H1 (cell line): ENCODE data around the gene CORO7. TPM values are rescaled to one million over a fixed set of nuclear protein-coding genes. Genes with fewer than 3 reads are reported as not detected.

Source experiments
- CTCF ChIA-PET: fragments of 300-600 bp; sonication (Branson Sonifier 250); formaldehyde crosslinking; loops from one replicate; lab custom pipeline; 2021; ENCODE audit not compliant: partially characterized antibody; lab: Charles Lee
- POLR2A ChIA-PET: fragments of 300-600 bp; sonication (Branson Sonifier 250); formaldehyde crosslinking; loops from one replicate; lab custom pipeline; 2021; ENCODE audit warnings: inconsistent platforms; ENCODE audit not compliant: partially characterized antibody; lab: Charles Lee
- DNase-seq, 2 experiments: peaks; one replicate each; pipeline versions ENCODE4 v3.0.0 to v3.0.0-alpha.2; 2010 to 2022; ENCODE audit warnings: low spot score in 2 of 2, low read depth in 1 of 2, mixed read lengths in 1 of 2
- FAIRE-seq: peaks from 2 replicates; lab custom pipeline; 2011; peaks lifted over from hg19 to GRCh38; lab: Jason Lieb, UNC
- H2AFZ ChIP-seq: 2 replicates; pipeline ENCODE4 v1.8.1; 2012; ENCODE audit warnings: low read length, inconsistent platforms
- H2AK5ac ChIP-seq: 2 replicates; pipeline ENCODE4 v1.6.1; 2013; ENCODE audit warnings: low read depth, low read length
- H2BK120ac ChIP-seq: replicated peaks from 2 replicates; pipeline ENCODE3; 2013; ENCODE audit warnings: low read depth, low read length, inconsistent platforms
- H2BK12ac ChIP-seq: 2 replicates; pipeline ENCODE4 v1.6.1; 2013; ENCODE audit warnings: low read depth, low read length
- H2BK15ac ChIP-seq: 2 replicates; pipeline ENCODE4 v1.6.1; 2013; ENCODE audit warnings: low read length
- H2BK20ac ChIP-seq: 2 replicates; pipeline ENCODE4 v1.6.1; 2013; ENCODE audit warnings: low read length
- H2BK5ac ChIP-seq: 2 replicates; pipeline ENCODE4 v1.6.1; 2013; ENCODE audit warnings: low read depth, low read length
- H3K14ac ChIP-seq: 2 replicates; pipeline ENCODE4 v1.6.1; 2013; ENCODE audit warnings: inconsistent platforms; ENCODE audit not compliant: insufficient read length
- H3K18ac ChIP-seq: 2 replicates; pipeline ENCODE4 v1.6.1; 2013; ENCODE audit warnings: low read length; ENCODE audit errors: extremely low read depth
- H3K23ac ChIP-seq: 2 replicates; pipeline ENCODE4 v1.6.1; 2013; ENCODE audit warnings: inconsistent platforms; ENCODE audit not compliant: insufficient read length
- H3K23me2 ChIP-seq: 2 replicates; pipeline ENCODE4 v1.6.1; 2013; ENCODE audit warnings: low read depth, low read length
- H3K27ac ChIP-seq: 2 replicates; pipeline ENCODE4 v1.6.1; 2011; ENCODE audit warnings: low read depth, low read length, inconsistent platforms
- H3K27me3 ChIP-seq, 4 experiments: replicated peaks in 1 of 4; 1 replicate in 1 of 4; 2 replicates in 3 of 4; pipeline versions ENCODE4 v1.6.1 to v1.8.1; 2011 to 2013; ENCODE audit warnings: low read length in 3 of 4, mild to moderate bottlenecking in 3 of 4, inconsistent platforms in 2 of 4, mixed read lengths in 2 of 4, moderate library complexity in 1 of 4; ENCODE audit not compliant: control insufficient read depth in 3 of 4, insufficient read depth in 3 of 4; ENCODE audit errors: extremely low read depth in 1 of 4
- H3K36me3 ChIP-seq, 4 experiments: 2 replicates each; pipeline versions ENCODE4 v1.6.1 to v1.8.1; 2011 to 2013; ENCODE audit warnings: mild to moderate bottlenecking in 4 of 4, low read length in 3 of 4, moderate library complexity in 2 of 4, control low read depth in 1 of 4, inconsistent platforms in 1 of 4; ENCODE audit not compliant: insufficient read depth in 4 of 4, control insufficient read depth in 2 of 4
- H3K4ac ChIP-seq: replicated peaks from 2 replicates; pipeline ENCODE3; 2013; ENCODE audit warnings: low read length, low read depth, mixed read lengths, inconsistent platforms; ENCODE audit not compliant: insufficient read length
- H3K4me1 ChIP-seq, 4 experiments: replicated peaks in 1 of 4; 1 replicate in 1 of 4; 2 replicates in 3 of 4; pipeline versions ENCODE4 v1.6.1 to v1.8.1; 2011 to 2013; ENCODE audit warnings: low read length in 3 of 4, inconsistent platforms in 2 of 4, mixed read lengths in 1 of 4; ENCODE audit not compliant: insufficient read depth in 4 of 4, control insufficient read depth in 3 of 4
- H3K4me2 ChIP-seq, 2 experiments: 2 replicates each; pipeline versions ENCODE4 v1.6.1 to v1.8.1; 2011 to 2013; ENCODE audit warnings: low read depth in 2 of 2, low read length in 2 of 2, control low read depth in 1 of 2, inconsistent platforms in 1 of 2, mild to moderate bottlenecking in 1 of 2; ENCODE audit not compliant: insufficient read depth in 1 of 2
- H3K4me3 ChIP-seq, 4 experiments: fragments of 200-600, 300-600 bp in 1 of 4; sonication (generic), shearing (Covaris generic), sonication (Bioruptor Twin) in 1 of 4; 2 replicates each; pipeline versions ENCODE4 v1.5.1 to v1.8.1; 2011 to 2016; ENCODE audit warnings: low read length in 4 of 4, low read depth in 3 of 4, control low read depth in 2 of 4, inconsistent platforms in 2 of 4, mild to moderate bottlenecking in 2 of 4, mixed read lengths in 1 of 4, moderate library complexity in 1 of 4; ENCODE audit not compliant: insufficient read depth in 2 of 4; ENCODE audit errors: extremely low read depth in 1 of 4
- H3K56ac ChIP-seq: replicated peaks from 2 replicates; pipeline ENCODE3; 2013; ENCODE audit warnings: low read depth, mild to moderate bottlenecking, mixed read lengths, low read length, inconsistent platforms; ENCODE audit not compliant: insufficient read length
- H3K79me1 ChIP-seq: 2 replicates; pipeline ENCODE4 v1.6.1; 2013; ENCODE audit warnings: low read depth, low read length, control low read depth
- H3K79me2 ChIP-seq, 2 experiments: 2 replicates each; pipeline versions ENCODE4 v1.6.1 to v1.8.1; 2012 to 2013; ENCODE audit warnings: low read length in 2 of 2, mild to moderate bottlenecking in 2 of 2, inconsistent platforms in 1 of 2; ENCODE audit not compliant: insufficient read depth in 2 of 2, control insufficient read depth in 1 of 2
- H3K9ac ChIP-seq, 4 experiments: replicated peaks in 1 of 4; 1 replicate in 1 of 4; 2 replicates in 3 of 4; pipeline versions ENCODE4 v1.6.1 to v1.8.1; 2011 to 2013; ENCODE audit warnings: low read depth in 3 of 4, low read length in 3 of 4, control low read depth in 2 of 4, mild to moderate bottlenecking in 2 of 4, moderate library complexity in 2 of 4, inconsistent platforms in 1 of 4; ENCODE audit errors: extremely low read depth in 1 of 4
- H3K9me3 ChIP-seq, 2 experiments: 2 replicates each; pipeline versions ENCODE4 v1.6.1 to v1.8.1; 2012 to 2013; ENCODE audit warnings: mild to moderate bottlenecking in 2 of 2, moderate library complexity in 2 of 2, control low read depth in 1 of 2, inconsistent platforms in 1 of 2, low read depth in 1 of 2, low read length in 1 of 2, mixed read lengths in 1 of 2; ENCODE audit not compliant: insufficient read depth in 2 of 2
- H4K20me1 ChIP-seq, 2 experiments: replicated peaks in 1 of 2; 2 replicates each; pipeline versions ENCODE3 to v1.8.1; 2011 to 2013; ENCODE audit warnings: inconsistent platforms in 2 of 2, low read length in 2 of 2, mild to moderate bottlenecking in 1 of 2; ENCODE audit not compliant: insufficient read depth in 2 of 2, control insufficient read depth in 1 of 2
- H4K5ac ChIP-seq: 2 replicates; pipeline ENCODE4 v1.6.1; 2013; ENCODE audit warnings: low read length, low read depth, mixed read lengths, inconsistent platforms; ENCODE audit not compliant: insufficient read length
- H4K8ac ChIP-seq: 2 replicates; pipeline ENCODE4 v1.8.0; 2013; ENCODE audit warnings: mild to moderate bottlenecking, moderate library complexity, low read length, inconsistent platforms; ENCODE audit not compliant: insufficient read depth; ENCODE audit errors: extremely low read depth
- H4K91ac ChIP-seq: replicated peaks from 2 replicates; pipeline ENCODE3; 2013; ENCODE audit warnings: low read length, mixed read lengths, inconsistent platforms; ENCODE audit not compliant: insufficient read length
- ASH2L ChIP-seq: fragments of 200-600, 300-600 bp; sonication (generic); IDR thresholded peaks from one replicate; pipeline ENCODE4 v1.7.1; 2017; ENCODE audit warnings: low read length
- BCL11A ChIP-seq, 2 experiments: IDR thresholded peaks; one replicate each; pipeline ENCODE4 v1.6.1; 2011; ENCODE audit warnings: low read depth in 2 of 2, low read length in 2 of 2, mild to moderate bottlenecking in 2 of 2
- BRCA1 ChIP-seq: IDR thresholded peaks from 2 replicates; pipeline ENCODE4 v1.6.1; 2012; ENCODE audit warnings: low read depth, low read length, improper control_type of control experiment
- CEBPB ChIP-seq: IDR thresholded peaks from 2 replicates; pipeline ENCODE4 v1.6.1; 2012; ENCODE audit warnings: low read depth, low read length
- CHD1 ChIP-seq: IDR thresholded peaks from 2 replicates; pipeline ENCODE4 v1.6.1; 2012; ENCODE audit warnings: low read depth, low read length, improper control_type of control experiment
- EGR1 ChIP-seq: IDR thresholded peaks from 2 replicates; pipeline ENCODE4 v1.6.1; 2011; ENCODE audit warnings: low read depth, low read length, borderline replicate concordance
- KDM1A ChIP-seq: fragments of 200-600, 300-600 bp; sonication (generic); IDR thresholded peaks from 2 replicates; pipeline ENCODE4 v1.7.1; 2016; ENCODE audit warnings: mild to moderate bottlenecking, low read length, borderline replicate concordance
- KDM4A ChIP-seq: IDR thresholded peaks from one replicate; pipeline ENCODE4 v1.7.1; 2012; ENCODE audit warnings: low read depth, mild to moderate bottlenecking, moderate library complexity, low read length, inconsistent platforms; ENCODE audit not compliant: severe bottlenecking
- KDM5A ChIP-seq: fragments of 200-600 bp; IDR thresholded peaks from 2 replicates; pipeline ENCODE4 v1.7.1; 2012; ENCODE audit warnings: mild to moderate bottlenecking, low read length, inconsistent platforms, mixed read lengths
- RXRA ChIP-seq: IDR thresholded peaks from 2 replicates; pipeline ENCODE4 v1.6.1; 2011; ENCODE audit warnings: low read depth, mild to moderate bottlenecking, low read length, moderate library complexity; ENCODE audit not compliant: insufficient read depth
- SIX5 ChIP-seq: IDR thresholded peaks from 2 replicates; pipeline ENCODE4 v1.6.1; 2011; ENCODE audit warnings: mild to moderate bottlenecking, low read depth, low read length
- TAF1 ChIP-seq: IDR thresholded peaks from 2 replicates; pipeline ENCODE4 v1.6.1; 2011; ENCODE audit warnings: mild to moderate bottlenecking, low read depth, low read length
- TEAD4 ChIP-seq: IDR thresholded peaks from 2 replicates; pipeline ENCODE4 v1.6.1; 2012; ENCODE audit warnings: low read depth, low read length, inconsistent platforms, mixed read lengths
- YY1 ChIP-seq: IDR thresholded peaks from 2 replicates; pipeline ENCODE4 v1.6.1; 2011; ENCODE audit warnings: low read depth, mild to moderate bottlenecking, low read length
- WGBS, 2 experiments: shearing (Covaris generic) in 1 of 2; methylation state at CpG; one replicate each; pipeline versions ENCODE4 v1.1.6 to v1.1.7; 2013 to 2015; ENCODE audit warnings: low lambda C conversion rate in 2 of 2, mixed read lengths in 2 of 2, inconsistent platforms in 1 of 2, low coverage in 1 of 2, missing lambda C conversion rate in 1 of 2; ENCODE audit not compliant: insufficient replicate concordance in 2 of 2, insufficient coverage in 1 of 2, insufficient read length in 1 of 2; ENCODE audit errors: extremely low coverage in 1 of 2, missing lambda C conversion rate in 1 of 2; 5-methylcytosine and 5-hydroxymethylcytosine counted together
- polyA plus RNA-seq, 7 experiments: library from polyadenylated mRNA; depleted of rRNA in 3 of 7; stranded (reverse) in 5 of 7; unstranded in 2 of 7; fragments of >200 nt in 5 of 7; fragments of 200-250 nt in 2 of 7; gene quantifications; 1 replicate in 5 of 7; 2 replicates in 1 of 7; 4 replicates in 1 of 7; pipeline versions ENCODE4 v1.2.1 to v1.2.3, GENCODE V29; 2011 to 2013; ENCODE audit warnings: missing spikeins in 2 of 7, mixed read lengths in 2 of 7
- total RNA-seq: library from RNA; stranded (reverse); fragmentation: NEBNext Ultra II Directional; extraction: Animal tissue kit (Norgen Biotek cat#: 25700); gene quantifications from 2 replicates; pipeline ENCODE4 v1.2.1, GENCODE V29; 2021
- TF ChIP-seq, protein P1 (sequence below): IDR thresholded peaks from 2 replicates; pipeline ENCODE4 v1.6.1; 2011; ENCODE audit warnings: low read depth, mild to moderate bottlenecking, low read length; ENCODE audit not compliant: insufficient read depth

CORO7 gene
- total and polyA plus RNA-seq, 2 of the 8 experiments (the other 6 are each of a cell fraction or from before 2014, with no cell fraction given) = 25.2 to 29.8 TPM

- Histone ChIP-seq H3K79me2 (no peaks in the 10 kb centered on the region), H2AFZ (no peak overlapping the region), H3K4me1 (no peaks in the 10 kb centered on the region; a peak in 1 of 7 replicates), H3K4ac (no peak overlapping the region), H3K4me3 (no peak overlapping the region), H3K79me1 (no peaks in the 10 kb centered on the region), H3K14ac (no peak overlapping the region), H2BK120ac (no peak overlapping the region), H2BK20ac (no peak overlapping the region), H3K27me3 (no peaks in the 10 kb centered on the region; a peak in 1 of 7 replicates), H3K27ac (no peak overlapping the region), H2AK5ac (no peak overlapping the region), H3K23me2 (peaks cover under 1% of the 10 kb centered on the region; the same call in 1 of the 2 replicates), H3K9me3 (no peaks in the 10 kb centered on the region), H4K5ac (no peak overlapping the region), H4K20me1 (peaks cover 0 to 4% of the 10 kb centered on the region in 2 experiments), H3K23ac (no peak overlapping the region), H4K8ac (no peak overlapping the region; the same call in 1 of the 2 replicates), H2BK5ac (no peak overlapping the region), H3K36me3 (no peaks in the 10 kb centered on the region), H3K18ac (peak overlapping the region; percentile 32; the same call in 1 of the 2 replicates), H4K91ac (no peak overlapping the region), H3K4me2 (no peak overlapping the region), H2BK12ac (no peak overlapping the region), H2BK15ac (no peak overlapping the region), H3K56ac (no peak overlapping the region), H3K9ac (no peak overlapping the region)
- WGBS, 2 experiments = 91% methylated on average over 9 of the region's 10 CpGs; no CpG with 5 or more reads in 1 of the 2 experiments
- DNase-seq = no peak
- CTCF ChIA-PET = interaction anchor here (0.7 to 14.0 kb wide), 9 partner anchors 9 to 163 kb away, joined by 3 to 425 read pairs (median 5); no protein-coding TSS in a partner anchor
- FAIRE-seq = no peak
- POLR2A ChIA-PET = interaction anchor here (0.7 to 2.4 kb wide), 6 partner anchors 9 to 28 kb away, joined by 3 to 22 read pairs (median 6); partner anchors contain the start of gene PAM16
- no peak for TF ChIP-seq RXRA
- TF ChIP-seq EGR1 = no peak
- no peak for TF ChIP-seq KDM1A
- no peak for TF ChIP-seq SIX5
- no peak for TF ChIP-seq ASH2L
- TF ChIP-seq KDM5A = no peak
- no peak for TF ChIP-seq TEAD4
- no peak for TF ChIP-seq TAF1
- TF ChIP-seq CEBPB = no peak
- TF ChIP-seq CHD1 = no peak
- TF ChIP-seq YY1 = no peak
- TF ChIP-seq, protein P1, sequence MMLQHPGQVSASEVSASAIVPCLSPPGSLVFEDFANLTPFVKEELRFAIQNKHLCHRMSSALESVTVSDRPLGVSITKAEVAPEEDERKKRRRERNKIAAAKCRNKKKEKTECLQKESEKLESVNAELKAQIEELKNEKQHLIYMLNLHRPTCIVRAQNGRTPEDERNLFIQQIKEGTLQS = no peak
- TF ChIP-seq BCL11A (IDR thresholded peaks at IDR 0.05; ENCODE audit: low read depth in 2 of 2, low read length in 2 of 2) = no peak
- TF ChIP-seq KDM4A = no peak
- TF ChIP-seq BRCA1 = no peak
Measured at GRCh38 chr16:4365014-4365406, 51.4 kb downstream of the CORO7 start.
